Measurements from ENCODE around the gene BUB1.
"Not testable (repeated sequence)": the region's sequence is repeated elsewhere in the genome, so short reads cannot be mapped to it uniquely, and the experiment has no call there.

BUB1 gene

GRCh38 chr2:110589677-110590330 lies 88.1 kb downstream of the BUB1 start:
- DNase-seq, result not testable (repeated sequence)

- not testable (repeated sequence) for DNase-seq
Observed at GRCh38 chr2:110588520-110588919, 89.3 kb downstream of the BUB1 start.

All from NCI-H1930 (cell line).